Measurements from ENCODE around the gene PRKCZ. TPM values are rescaled to one million over a fixed set of nuclear protein-coding genes. Genes with fewer than 3 reads are reported as not detected.

Gene PRKCZ
- total RNA-seq, 1 donor from 2014 or later, result 17.9 TPM

- H3K9me3 ChIP-seq, result no peaks in the 10 kb centered on the region
- H3K27me3 ChIP-seq, result no peaks in the 10 kb centered on the region
- H3K36me3 ChIP-seq, result no peaks in the 10 kb centered on the region
- no peak overlapping the region for H3K4me3 ChIP-seq
- intact Hi-C loops (cut with DNase I), result no loop called here
- TF ChIP-seq POLR2AphosphoS5 (IDR thresholded peaks at IDR 0.05; ENCODE audit: insufficient read depth in 1 of 2, low read depth in 1 of 2) (no peak), POLR2A (IDR thresholded peaks at IDR 0.05) (no peak), CTCF (IDR thresholded peaks at IDR 0.05) (no peak)
- H3K27ac ChIP-seq, result no peak overlapping the region
- DNase-seq (ENCODE audit: extremely low spot score in 2 of 2), result no peak
- no peaks in the 10 kb centered on the region for H3K4me1 ChIP-seq
Measured at GRCh38 chr1:2061065-2061778, 11.0 kb downstream of the PRKCZ start.

- no peak for DNase-seq (ENCODE audit: extremely low spot score in 2 of 2)
- Histone ChIP-seq H3K9me3 (no peaks in the 10 kb centered on the region), H3K36me3 (no peaks in the 10 kb centered on the region), H3K4me1 (no peaks in the 10 kb centered on the region), H3K4me3 (no peak overlapping the region), H3K27me3 (no peaks in the 10 kb centered on the region), H3K27ac (no peak overlapping the region)
- intact Hi-C loops (cut with DNase I), result no loop called here
- TF ChIP-seq CTCF (IDR thresholded peaks at IDR 0.05), result no peak
- TF ChIP-seq POLR2A (IDR thresholded peaks at IDR 0.05), result no peak
- TF ChIP-seq POLR2AphosphoS5 (IDR thresholded peaks at IDR 0.05; ENCODE audit: insufficient read depth in 1 of 2, low read depth in 1 of 2), result no peak
Measured at GRCh38 chr1:2065699-2066098, 15.5 kb downstream of the PRKCZ start.

GRCh38 chr1:2067393-2067792 is 17.2 kb downstream of the PRKCZ start:
- Histone ChIP-seq H3K9me3 (no peaks in the 10 kb centered on the region), H3K36me3 (no peaks in the 10 kb centered on the region), H3K27me3 (no peaks in the 10 kb centered on the region), H3K4me1 (no peaks in the 10 kb centered on the region), H3K4me3 (no peak overlapping the region), H3K27ac (no peak overlapping the region)
- TF ChIP-seq CTCF (IDR thresholded peaks at IDR 0.05) (no peak), POLR2A (IDR thresholded peaks at IDR 0.05) (no peak), POLR2AphosphoS5 (IDR thresholded peaks at IDR 0.05; ENCODE audit: insufficient read depth in 1 of 2, low read depth in 1 of 2) (no peak)
- DNase-seq (ENCODE audit: extremely low spot score in 2 of 2), result no peak
- intact Hi-C loops (cut with DNase I), result no loop called here

- TF ChIP-seq POLR2A (IDR thresholded peaks at IDR 0.05) (no peak), POLR2AphosphoS5 (IDR thresholded peaks at IDR 0.05; ENCODE audit: insufficient read depth in 1 of 2, low read depth in 1 of 2) (no peak), CTCF (IDR thresholded peaks at IDR 0.05) (no peak)
- H3K27me3 ChIP-seq, result no peaks in the 10 kb centered on the region
- H3K4me3 ChIP-seq, result no peak overlapping the region
- no peaks in the 10 kb centered on the region for H3K36me3 ChIP-seq
- no peak for DNase-seq (ENCODE audit: extremely low spot score in 2 of 2)
- H3K4me1 ChIP-seq, result no peaks in the 10 kb centered on the region
- H3K27ac ChIP-seq, result no peak overlapping the region
- no peaks in the 10 kb centered on the region for H3K9me3 ChIP-seq
- intact Hi-C loops (cut with DNase I), result no loop called here
Measured at GRCh38 chr1:2067981-2068380, 17.8 kb downstream of the PRKCZ start.

GRCh38 chr1:2068951-2069350 is 18.7 kb downstream of the PRKCZ start:
- no peak for DNase-seq (ENCODE audit: extremely low spot score in 2 of 2)
- Histone ChIP-seq H3K9me3 (no peaks in the 10 kb centered on the region), H3K27me3 (no peaks in the 10 kb centered on the region), H3K27ac (no peak overlapping the region), H3K36me3 (no peaks in the 10 kb centered on the region), H3K4me1 (peaks cover 5% of the 10 kb centered on the region), H3K4me3 (no peak overlapping the region)
- TF ChIP-seq POLR2AphosphoS5 (IDR thresholded peaks at IDR 0.05; ENCODE audit: insufficient read depth in 1 of 2, low read depth in 1 of 2), result no peak
- no peak for TF ChIP-seq POLR2A (IDR thresholded peaks at IDR 0.05)
- TF ChIP-seq CTCF (IDR thresholded peaks at IDR 0.05), result no peak
- intact Hi-C loops (cut with DNase I), result no loop called here

All from vagina (tissue), 2 donors.